GM12865 (cell line): Measurements from ENCODE around the gene ITGAE.
"Not testable (repeated sequence)": the region's sequence is repeated elsewhere in the genome, so short reads cannot be mapped to it uniquely, and the experiment has no call there.

Experiments
- DNase-seq: peaks from one replicate; pipeline ENCODE4 v3.0.0; 2010; ENCODE audit warnings: low read depth
- H3K4me3 ChIP-seq: 2 replicates; pipeline ENCODE4 v1.5.1; 2011; ENCODE audit warnings: mild to moderate bottlenecking, low read depth, low read length, control low read depth
- TF ChIP-seq, protein P1 (sequence below): IDR thresholded peaks from 2 replicates; pipeline ENCODE4 v1.5.1; 2011; ENCODE audit warnings: low read length, control low read depth, low read depth, inconsistent platforms; ENCODE audit not compliant: insufficient read depth; ENCODE audit errors: missing control alignments

ITGAE gene

GRCh38 chr17:3729881-3730280, 71.1 kb downstream of the ITGAE start:
- TF ChIP-seq, protein P1, sequence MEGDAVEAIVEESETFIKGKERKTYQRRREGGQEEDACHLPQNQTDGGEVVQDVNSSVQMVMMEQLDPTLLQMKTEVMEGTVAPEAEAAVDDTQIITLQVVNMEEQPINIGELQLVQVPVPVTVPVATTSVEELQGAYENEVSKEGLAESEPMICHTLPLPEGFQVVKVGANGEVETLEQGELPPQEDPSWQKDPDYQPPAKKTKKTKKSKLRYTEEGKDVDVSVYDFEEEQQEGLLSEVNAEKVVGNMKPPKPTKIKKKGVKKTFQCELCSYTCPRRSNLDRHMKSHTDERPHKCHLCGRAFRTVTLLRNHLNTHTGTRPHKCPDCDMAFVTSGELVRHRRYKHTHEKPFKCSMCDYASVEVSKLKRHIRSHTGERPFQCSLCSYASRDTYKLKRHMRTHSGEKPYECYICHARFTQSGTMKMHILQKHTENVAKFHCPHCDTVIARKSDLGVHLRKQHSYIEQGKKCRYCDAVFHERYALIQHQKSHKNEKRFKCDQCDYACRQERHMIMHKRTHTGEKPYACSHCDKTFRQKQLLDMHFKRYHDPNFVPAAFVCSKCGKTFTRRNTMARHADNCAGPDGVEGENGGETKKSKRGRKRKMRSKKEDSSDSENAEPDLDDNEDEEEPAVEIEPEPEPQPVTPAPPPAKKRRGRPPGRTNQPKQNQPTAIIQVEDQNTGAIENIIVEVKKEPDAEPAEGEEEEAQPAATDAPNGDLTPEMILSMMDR: no peak
- H3K4me3 ChIP-seq: no peak overlapping the region
- DNase-seq: no peak

DNA sequence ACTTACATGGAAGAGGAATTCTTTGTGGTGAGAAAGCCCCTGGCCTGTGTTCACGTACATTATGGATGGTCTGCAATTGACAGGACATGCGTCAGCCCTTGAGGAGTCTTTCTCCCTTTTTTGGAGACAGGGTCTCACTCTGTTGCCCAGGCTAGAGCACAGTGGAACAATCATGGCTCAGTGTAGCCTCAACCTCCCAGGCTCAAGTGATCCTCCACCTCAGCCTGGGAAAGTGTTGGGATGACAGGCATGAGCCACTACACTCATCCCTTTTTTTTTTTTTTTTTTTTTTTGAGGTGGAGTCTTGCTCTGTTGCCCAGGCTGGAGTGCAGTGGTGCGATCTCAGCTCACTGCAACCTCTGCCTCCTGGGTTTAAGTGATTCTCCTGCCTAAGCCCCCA, 72.9 kb downstream of the ITGAE start:
- H3K4me3 ChIP-seq, DNase-seq: not testable (repeated sequence)

DNA sequence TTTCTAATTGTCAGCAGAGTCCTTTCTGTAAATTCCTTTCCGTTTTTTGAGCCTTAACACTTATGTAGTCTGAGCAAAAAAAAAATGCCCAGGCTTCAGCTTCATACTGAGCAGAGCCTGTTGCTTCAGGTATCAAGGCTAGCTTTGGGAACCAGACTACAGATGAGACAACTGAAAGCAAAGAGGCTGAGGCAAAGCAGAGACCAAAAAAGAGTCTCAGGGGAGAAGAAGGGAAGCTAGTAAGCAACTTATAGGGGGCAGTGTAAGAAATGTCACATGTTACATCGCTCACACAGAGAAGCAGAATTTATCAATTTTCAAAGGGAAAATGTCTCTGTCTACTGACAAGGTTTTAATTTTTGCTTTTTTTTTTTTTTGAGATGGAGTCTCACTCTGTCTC, 73.9 kb downstream of the ITGAE start:
- peak; percentile 79 for DNase-seq
- TF ChIP-seq, protein P1: no peak
- H3K4me3 ChIP-seq: no peak overlapping the region

DNA sequence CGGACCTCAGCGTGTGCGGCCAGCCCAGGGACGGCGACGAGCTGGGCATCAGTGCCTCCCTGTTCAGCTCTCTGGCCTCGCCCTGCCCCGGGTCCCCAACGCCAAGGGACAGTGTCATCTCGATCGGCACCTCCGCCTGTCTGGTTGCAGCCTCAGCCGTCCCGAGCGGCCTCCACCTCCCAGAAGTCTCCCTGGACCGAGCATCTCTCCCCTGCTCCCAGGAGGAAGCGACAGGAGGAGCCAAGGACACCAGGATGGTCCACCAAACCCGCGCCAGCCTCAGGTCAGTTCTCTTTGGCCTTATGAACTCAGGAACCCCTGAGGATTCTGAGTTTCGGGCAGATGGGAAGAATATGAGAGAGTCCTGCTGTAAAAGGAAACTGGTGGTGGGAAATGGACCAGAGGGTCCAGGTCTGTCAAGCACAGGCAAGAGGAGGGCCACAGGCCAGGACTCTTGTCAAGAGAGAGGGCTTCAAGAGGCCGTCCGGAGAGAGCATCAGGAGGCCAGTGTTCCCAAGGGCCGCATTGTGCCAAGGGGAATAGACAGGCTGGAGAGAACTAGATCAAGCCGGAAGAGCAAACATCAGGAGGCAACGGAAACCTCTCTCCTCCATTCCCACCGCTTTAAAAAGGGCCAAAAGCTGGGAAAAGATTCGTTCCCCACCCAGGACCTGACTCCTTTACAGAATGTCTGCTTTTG, 76.5 kb downstream of the ITGAE start:
- H3K4me3 ChIP-seq: peak overlapping the region; percentile 79
- TF ChIP-seq, protein P1: no peak
- DNase-seq: no peak

GRCh38 chr17:3723556-3724377, 77.2 kb downstream of the ITGAE start, which contains the start of gene HASPIN:
HASPIN (plus strand) TSS chr17:3723903; CDS start chr17:3723936, 33 bp downstream.
- DNase-seq: peak; percentile 96
- peak within 1 kb of the TSS; percentile 79 for H3K4me3 ChIP-seq
- TF ChIP-seq, protein P1: peak; percentile 33

DNA sequence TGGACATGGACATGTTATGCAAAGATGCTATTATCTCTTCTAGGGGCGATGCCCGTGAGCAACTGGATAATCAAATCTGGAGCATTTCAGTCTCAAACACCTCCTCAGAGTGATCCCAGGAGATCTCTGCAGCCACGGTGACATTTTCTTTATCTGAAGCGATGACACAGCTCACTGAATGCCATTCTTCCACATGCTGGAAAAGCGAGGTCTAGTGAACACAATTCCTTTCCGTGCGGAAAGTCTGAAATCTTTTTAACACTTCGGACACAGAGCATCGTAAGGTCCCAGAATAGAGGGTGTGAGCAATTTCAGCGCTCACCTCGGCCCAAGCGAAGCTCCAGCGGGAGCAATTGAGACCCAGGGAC, 77.8 kb downstream of the ITGAE start:
- TF ChIP-seq, protein P1: no peak
- H3K4me3 ChIP-seq: peak overlapping the region; percentile 79
- no peak for DNase-seq

DNA sequence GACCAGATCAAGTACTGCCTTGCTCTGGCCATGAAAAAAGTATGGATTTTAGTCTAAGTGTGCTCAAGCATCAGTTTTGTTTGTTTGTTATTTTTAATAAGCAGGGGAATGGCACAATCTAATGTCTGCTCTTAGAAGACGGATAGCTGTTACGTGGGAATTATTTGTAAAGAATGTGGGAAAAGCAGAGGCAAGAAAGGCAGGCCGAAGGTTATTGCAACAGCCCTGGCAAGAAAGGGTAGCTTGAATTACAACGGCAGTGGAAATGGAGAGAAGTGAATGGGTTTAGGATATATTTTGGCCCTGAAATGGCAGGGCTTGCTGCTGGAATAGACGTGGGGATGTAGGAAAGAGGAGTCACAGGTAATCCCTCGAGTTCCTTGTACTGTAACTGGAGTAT, 78.3 kb downstream of the ITGAE start:
- TF ChIP-seq, protein P1: no peak
- H3K4me3 ChIP-seq: peak overlapping the region; percentile 79
- DNase-seq: no peak
